SKM-1 treated with dmso at 0.1 percent for 144 hours (cell line): ENCODE data around the gene RPL23.
"Not testable (repeated sequence)": the region's sequence is repeated elsewhere in the genome, so short reads cannot be mapped to it uniquely, and the experiment has no call there.

Source experiments
- DNase-seq: peaks from one replicate; lab custom pipeline; 2025; ENCODE audit not compliant: unreplicated experiment; lab: John Stamatoyannopoulos, UW

Gene RPL23

GRCh38 chr17:38868817-38869525 is 15.4 kb upstream of the RPL23 start:
- DNase-seq: peak; percentile 73

- DNase-seq: peak; percentile 18
Observed at GRCh38 chr17:38867968-38868816, 14.7 kb upstream of the RPL23 start.

- DNase-seq: peak; percentile 82
Observed at GRCh38 chr17:38867179-38867967, 13.9 kb upstream of the RPL23 start.

GRCh38 chr17:38864636-38865398 is 11.3 kb upstream of the RPL23 start:
- DNase-seq: no peak

- DNase-seq: no peak
Observed at GRCh38 chr17:38861399-38861843, 7.9 kb upstream of the RPL23 start.

- no peak for DNase-seq
Observed at GRCh38 chr17:38857271-38857670, 3.8 kb upstream of the RPL23 start.

GRCh38 chr17:38855101-38855714 is 1.7 kb upstream of the RPL23 start:
- not testable (repeated sequence) for DNase-seq

GRCh38 chr17:38852771-38853291 is 690 bp downstream of the RPL23 start:
- DNase-seq: no peak

GRCh38 chr17:38851434-38851833 is 2.1 kb downstream of the RPL23 start:
- no peak for DNase-seq

- no peak for DNase-seq
Observed at GRCh38 chr17:38850374-38850773, 3.1 kb downstream of the RPL23 start.

GRCh38 chr17:38848939-38849605 is 4.4 kb downstream of the RPL23 start:
- DNase-seq: no peak

GRCh38 chr17:38848557-38848891 is 5.0 kb downstream of the RPL23 start:
- DNase-seq: no peak

GRCh38 chr17:38844261-38844757 is 9.2 kb downstream of the RPL23 start:
- no peak for DNase-seq

GRCh38 chr17:38825762-38826247 is 27.7 kb downstream of the RPL23 start:
- no peak for DNase-seq

- DNase-seq: peak; percentile 83
Observed at GRCh38 chr17:38824899-38825761, 28.4 kb downstream of the RPL23 start, which contains the start of gene CWC25. CWC25 (minus strand) TSS chr17:38825321; CDS start chr17:38825183, 138 bp downstream.

- no peak for DNase-seq
Observed at GRCh38 chr17:38815576-38816193, 37.8 kb downstream of the RPL23 start.

GRCh38 chr17:38809828-38810227 is 43.7 kb downstream of the RPL23 start:
- DNase-seq: no peak
